Keratinocyte (primary cell): ENCODE data around the gene FAM163A.

Source experiments
- EZH2 ChIP-seq: IDR thresholded peaks from one replicate; pipeline ENCODE4 v1.6.1; 2012; ENCODE audit warnings: inconsistent platforms, mild to moderate bottlenecking, low read length, moderate library complexity
- TF ChIP-seq, protein P1 (sequence below), 3 experiments: IDR thresholded peaks in 1 of 3; conservative IDR thresholded peaks in 1 of 3; optimal IDR thresholded peaks in 1 of 3; 2 replicates in 2 of 3; 3 replicates in 1 of 3; pipeline versions ENCODE3 to v1.5.1; 2011; ENCODE audit warnings: low read length in 3 of 3, mild to moderate bottlenecking in 3 of 3, moderate library complexity in 2 of 3, control low read depth in 1 of 3, inconsistent platforms in 1 of 3; ENCODE audit not compliant: insufficient read depth in 2 of 3; ENCODE audit errors: extremely low read depth in 1 of 3

DNA sequence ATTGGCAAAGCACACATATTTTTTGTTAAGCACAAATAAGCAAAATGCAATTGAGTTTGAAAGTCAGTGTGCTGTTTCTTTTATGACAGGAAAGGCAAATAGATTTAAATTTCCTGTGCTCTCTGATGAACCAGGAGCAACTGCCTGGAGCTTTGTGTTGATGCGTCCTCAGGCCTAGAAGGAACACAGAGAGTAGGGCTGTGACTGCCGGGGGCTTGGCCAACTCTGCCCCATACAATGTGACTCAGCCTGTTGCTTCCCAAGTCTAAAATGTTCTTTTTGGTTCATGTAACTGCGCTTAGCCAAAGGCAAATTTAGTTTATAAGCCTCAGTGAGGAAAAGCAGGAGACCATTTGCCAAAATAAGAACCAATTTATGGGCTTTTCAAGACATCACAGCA, 97.0 kb downstream of the FAM163A start:
- TF ChIP-seq, protein P1, sequence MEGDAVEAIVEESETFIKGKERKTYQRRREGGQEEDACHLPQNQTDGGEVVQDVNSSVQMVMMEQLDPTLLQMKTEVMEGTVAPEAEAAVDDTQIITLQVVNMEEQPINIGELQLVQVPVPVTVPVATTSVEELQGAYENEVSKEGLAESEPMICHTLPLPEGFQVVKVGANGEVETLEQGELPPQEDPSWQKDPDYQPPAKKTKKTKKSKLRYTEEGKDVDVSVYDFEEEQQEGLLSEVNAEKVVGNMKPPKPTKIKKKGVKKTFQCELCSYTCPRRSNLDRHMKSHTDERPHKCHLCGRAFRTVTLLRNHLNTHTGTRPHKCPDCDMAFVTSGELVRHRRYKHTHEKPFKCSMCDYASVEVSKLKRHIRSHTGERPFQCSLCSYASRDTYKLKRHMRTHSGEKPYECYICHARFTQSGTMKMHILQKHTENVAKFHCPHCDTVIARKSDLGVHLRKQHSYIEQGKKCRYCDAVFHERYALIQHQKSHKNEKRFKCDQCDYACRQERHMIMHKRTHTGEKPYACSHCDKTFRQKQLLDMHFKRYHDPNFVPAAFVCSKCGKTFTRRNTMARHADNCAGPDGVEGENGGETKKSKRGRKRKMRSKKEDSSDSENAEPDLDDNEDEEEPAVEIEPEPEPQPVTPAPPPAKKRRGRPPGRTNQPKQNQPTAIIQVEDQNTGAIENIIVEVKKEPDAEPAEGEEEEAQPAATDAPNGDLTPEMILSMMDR (optimal IDR thresholded peaks at IDR 0.05 in 1 of 3, IDR thresholded peaks at IDR 0.05 in 1 of 3, conservative IDR thresholded peaks at IDR 0.05 in 1 of 3; ENCODE audit: extremely low read depth in 1 of 3, insufficient read depth in 2 of 3, low read length in 3 of 3), result no peak
- TF ChIP-seq EZH2, result no peak
